Measurements from ENCODE around the gene SIGLECL1. TPM values are rescaled to one million over a fixed set of nuclear protein-coding genes. Genes with fewer than 3 reads are reported as not detected.

The SIGLECL1 gene
- total RNA-seq, 1 donor from 2014 or later: not detected

- intact Hi-C loops (cut with micrococcal nuclease): no loop called here
These were observed 1.6 kb downstream of the SIGLECL1 start for GRCh38 chr19:51252306-51253079.

- intact Hi-C loops (cut with micrococcal nuclease): no loop called here
These were observed 2.4 kb downstream of the SIGLECL1 start for GRCh38 chr19:51253088-51253806.

GRCh38 chr19:51256155-51256625 is 5.3 kb downstream of the SIGLECL1 start:
- intact Hi-C loops (cut with micrococcal nuclease): loop anchor here (5.0 kb wide), 3 partner anchors 34 to 186 kb away; no protein-coding TSS in a partner anchor

GRCh38 chr19:51257471-51257870 is 6.6 kb downstream of the SIGLECL1 start:
- intact Hi-C loops (cut with micrococcal nuclease): loop anchor here (5.0 kb wide), 3 partner anchors 35 to 185 kb away; no protein-coding TSS in a partner anchor

GRCh38 chr19:51258165-51259160 is 7.6 kb downstream of the SIGLECL1 start:
- intact Hi-C loops (cut with micrococcal nuclease): loop anchor here (1.0 to 5.0 kb wide), 5 partner anchors 36 to 184 kb away; no protein-coding TSS in a partner anchor

- intact Hi-C loops (cut with micrococcal nuclease): loop anchor here (1.0 to 5.0 kb wide), 5 partner anchors 37 to 183 kb away; no protein-coding TSS in a partner anchor
These were observed 8.7 kb downstream of the SIGLECL1 start for GRCh38 chr19:51259348-51260245.

GRCh38 chr19:51263808-51264207 is 12.9 kb downstream of the SIGLECL1 start:
- intact Hi-C loops (cut with micrococcal nuclease): no loop called here

- intact Hi-C loops (cut with micrococcal nuclease): no loop called here
These were observed 20.2 kb downstream of the SIGLECL1 start for GRCh38 chr19:51271067-51271466.

GRCh38 chr19:51272183-51272810 is 21.4 kb downstream of the SIGLECL1 start:
- intact Hi-C loops (cut with micrococcal nuclease): no loop called here

- intact Hi-C loops (cut with micrococcal nuclease): no loop called here
These were observed 23.3 kb downstream of the SIGLECL1 start for GRCh38 chr19:51274049-51274770.

GRCh38 chr19:51277112-51277511 is 26.2 kb downstream of the SIGLECL1 start:
- intact Hi-C loops (cut with micrococcal nuclease): no loop called here

GRCh38 chr19:51282335-51282734 is 31.5 kb downstream of the SIGLECL1 start:
- intact Hi-C loops (cut with micrococcal nuclease): no loop called here

GRCh38 chr19:51285682-51286081 is 34.8 kb downstream of the SIGLECL1 start:
- intact Hi-C loops (cut with micrococcal nuclease): no loop called here

- intact Hi-C loops (cut with micrococcal nuclease): no loop called here
These were observed 38.8 kb downstream of the SIGLECL1 start for GRCh38 chr19:51289635-51290034.

- intact Hi-C loops (cut with micrococcal nuclease): no loop called here
These were observed 42.1 kb downstream of the SIGLECL1 start for GRCh38 chr19:51292971-51293370.

- intact Hi-C loops (cut with micrococcal nuclease): no loop called here
These were observed 42.8 kb downstream of the SIGLECL1 start for GRCh38 chr19:51293571-51294210.

- intact Hi-C loops (cut with micrococcal nuclease): no loop called here
These were observed 43.5 kb downstream of the SIGLECL1 start for GRCh38 chr19:51294211-51294976.
